WI38 (cell line): ENCODE results near the gene STOX2.
"Not testable (repeated sequence)": the region's sequence is repeated elsewhere in the genome, so short reads cannot be mapped to it uniquely, and the experiment has no call there.

Experiments
- H3K4me3 ChIP-seq: 2 replicates; pipeline ENCODE4 v1.5.1; 2011; ENCODE audit warnings: low read depth, mild to moderate bottlenecking, control low read depth, low read length
- CTCF ChIP-seq: IDR thresholded peaks from 2 replicates; pipeline ENCODE4 v1.5.1; 2012; ENCODE audit warnings: low read depth, mild to moderate bottlenecking, control low read depth, low read length

STOX2 gene

DNA sequence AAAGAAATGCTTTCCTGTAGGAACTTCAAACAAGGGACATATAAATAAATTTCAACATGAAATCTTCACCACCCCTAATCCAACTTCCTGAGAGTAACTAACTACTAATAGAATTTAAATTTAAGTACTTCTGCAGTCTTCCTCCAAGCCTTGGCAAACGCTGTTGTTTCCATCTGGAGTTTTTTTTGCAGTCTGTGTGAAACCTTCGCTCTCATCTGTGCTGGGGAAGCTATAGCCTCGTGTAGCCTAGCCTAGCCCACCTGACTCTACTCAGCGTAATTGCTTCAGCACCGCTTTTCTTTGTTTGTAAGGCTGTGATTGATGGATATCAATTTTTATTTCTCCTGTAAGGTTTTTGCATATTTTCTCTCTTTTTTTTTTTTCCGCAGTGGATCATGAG lies 30.9 kb downstream of the STOX2 start:
- no peak overlapping the region for H3K4me3 ChIP-seq
- TF ChIP-seq CTCF = no peak

DNA sequence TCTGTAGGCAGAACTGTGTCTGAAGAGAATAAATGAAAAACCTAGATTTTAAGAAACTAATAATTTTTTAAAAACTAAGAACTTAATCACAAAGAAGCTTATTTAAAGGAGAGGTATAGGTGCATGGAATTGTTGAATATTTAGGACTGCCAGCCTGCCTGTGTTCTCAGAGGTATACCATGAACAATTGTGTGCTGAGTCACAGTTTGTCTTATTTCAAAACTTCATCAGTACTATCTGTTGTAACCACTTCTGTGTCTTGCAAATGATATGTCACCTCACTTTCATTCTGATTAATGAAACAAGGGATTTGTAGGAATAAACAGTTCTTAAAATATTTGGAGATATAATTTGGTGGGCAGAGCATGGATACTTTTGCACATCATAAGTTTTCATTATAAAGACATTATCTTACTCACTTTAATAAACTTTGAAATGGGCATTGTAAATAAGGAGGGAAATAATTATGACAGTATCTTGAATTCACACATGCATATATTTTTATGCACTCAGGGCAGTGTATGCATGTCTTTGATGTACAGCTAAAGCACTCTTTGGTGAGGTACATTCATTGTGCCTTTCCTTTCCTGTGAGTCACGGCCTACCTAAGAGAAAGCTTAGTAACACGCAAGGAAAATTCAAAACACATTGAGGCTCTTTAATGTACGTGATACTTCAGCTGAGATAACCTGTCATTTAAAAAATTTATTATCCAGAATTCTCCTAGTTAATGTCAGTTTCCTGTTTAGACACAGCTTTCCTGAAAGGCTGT lies 31.7 kb downstream of the STOX2 start:
- H3K4me3 ChIP-seq = no peak overlapping the region
- no peak for TF ChIP-seq CTCF

- no peak overlapping the region for H3K4me3 ChIP-seq
- TF ChIP-seq CTCF = no peak
These were observed 35.8 kb downstream of the STOX2 start for GRCh38 chr4:183940864-183941263.

DNA sequence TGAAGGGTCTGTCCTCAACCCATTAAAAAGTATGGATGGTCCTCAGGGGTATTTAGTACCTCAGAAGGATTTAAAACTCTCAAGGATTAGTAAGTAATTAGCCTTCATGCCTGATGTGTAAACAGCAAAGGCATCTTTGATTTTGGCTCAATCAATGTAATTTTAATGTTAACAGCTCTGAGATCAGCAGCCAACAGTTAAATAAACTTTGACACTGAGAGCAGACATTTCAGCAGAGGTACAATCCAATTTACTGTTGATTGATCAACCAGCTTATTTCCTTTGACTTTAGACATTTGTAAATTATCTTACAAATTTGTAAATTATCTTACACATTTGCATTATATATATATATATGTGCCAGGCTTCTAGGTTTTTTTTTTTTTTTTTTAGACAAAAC lies 36.9 kb downstream of the STOX2 start:
- TF ChIP-seq CTCF = no peak

GRCh38 chr4:183945741-183946140 lies 40.6 kb downstream of the STOX2 start:
- TF ChIP-seq CTCF = no peak
- H3K4me3 ChIP-seq = no peak overlapping the region

More for the DNA sequence above, 36.9 kb downstream of the STOX2 start:
- no peak overlapping the region for H3K4me3 ChIP-seq

DNA sequence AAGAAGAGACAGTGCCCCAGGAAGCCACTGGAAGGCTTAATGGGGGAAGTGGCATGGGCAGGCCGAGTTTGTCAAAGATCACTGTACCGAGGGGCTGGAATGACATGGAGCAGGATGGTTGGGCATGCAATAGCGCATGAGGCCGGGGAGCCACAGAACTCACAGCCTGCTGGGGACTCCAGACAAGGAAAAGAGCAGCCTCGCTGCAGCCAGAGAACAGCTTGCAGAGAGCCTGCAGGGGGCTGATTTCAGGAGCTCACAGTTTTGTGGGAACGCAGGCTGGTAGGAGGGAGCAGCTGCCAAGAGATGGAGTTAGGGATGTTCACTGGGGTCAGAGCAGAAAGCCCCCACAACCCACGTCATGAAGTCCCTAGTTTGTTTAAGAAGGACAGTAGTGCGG lies 45.4 kb downstream of the STOX2 start:
- no peak overlapping the region for H3K4me3 ChIP-seq
- no peak for TF ChIP-seq CTCF

- H3K4me3 ChIP-seq = not testable (repeated sequence)
These were observed 47.5 kb downstream of the STOX2 start for GRCh38 chr4:183952652-183953051.
